SK-N-MC (cell line): ENCODE data around the gene ARFRP1.

ENCODE experiments used
- EZH2 ChIP-seq: fragments of 200-600 bp; sonication (generic); IDR thresholded peaks from one replicate; pipeline ENCODE4 v1.6.1; 2017; ENCODE audit warnings: antibody characterized with exemption
- POLR2AphosphoS5 ChIP-seq: IDR thresholded peaks from 2 replicates; pipeline ENCODE4 v1.6.1; 2012; ENCODE audit warnings: mild to moderate bottlenecking, low read depth, low read length, borderline replicate concordance

- TF ChIP-seq POLR2AphosphoS5 (no peak), EZH2 (no peak)
Measured at GRCh38 chr20:63697868-63698545, 9.8 kb downstream of the ARFRP1 start.
